ENCODE measurements around the gene LOC101059915.

DNA sequence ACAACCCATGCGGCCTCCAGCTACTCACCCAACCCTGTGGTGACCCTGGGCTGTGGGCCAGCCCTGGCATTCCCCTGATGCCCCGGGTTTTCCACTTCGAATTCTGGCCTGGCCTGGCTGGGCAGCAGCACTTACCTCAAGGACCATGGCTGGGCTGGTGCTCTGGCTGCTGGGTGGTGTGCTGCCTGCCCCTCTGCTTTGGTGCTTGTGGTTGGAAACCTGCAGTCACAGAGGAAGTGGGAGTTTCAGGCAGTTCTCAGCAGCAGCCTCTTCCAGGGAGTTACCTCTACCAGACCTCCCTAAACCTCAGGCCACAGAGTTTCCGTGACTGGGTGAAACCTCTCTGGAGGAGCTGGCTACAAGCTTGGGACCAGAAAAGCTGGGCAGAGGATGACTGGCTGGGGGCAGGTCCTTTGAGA lies 49.0 kb upstream of the LOC101059915 start, which contains the start of gene CXCR3:
- TF ChIP-seq SP1 (IDR thresholded peaks at IDR 0.05) (no peak), RAD21 (IDR thresholded peaks at IDR 0.05) (no peak), YY1 (IDR thresholded peaks at IDR 0.05) (no peak), NR2F2 (IDR thresholded peaks at IDR 0.05) (no peak), FOXA1 (IDR thresholded peaks at IDR 0.05) (no peak), EGR1 (IDR thresholded peaks at IDR 0.05; ENCODE audit: low read depth in 2 of 2) (no peak), GABPA (IDR thresholded peaks at IDR 0.05 in 1 of 2, conservative IDR thresholded peaks at IDR 0.05 in 1 of 2) (no peak)
- TF ChIP-seq, protein P1, sequence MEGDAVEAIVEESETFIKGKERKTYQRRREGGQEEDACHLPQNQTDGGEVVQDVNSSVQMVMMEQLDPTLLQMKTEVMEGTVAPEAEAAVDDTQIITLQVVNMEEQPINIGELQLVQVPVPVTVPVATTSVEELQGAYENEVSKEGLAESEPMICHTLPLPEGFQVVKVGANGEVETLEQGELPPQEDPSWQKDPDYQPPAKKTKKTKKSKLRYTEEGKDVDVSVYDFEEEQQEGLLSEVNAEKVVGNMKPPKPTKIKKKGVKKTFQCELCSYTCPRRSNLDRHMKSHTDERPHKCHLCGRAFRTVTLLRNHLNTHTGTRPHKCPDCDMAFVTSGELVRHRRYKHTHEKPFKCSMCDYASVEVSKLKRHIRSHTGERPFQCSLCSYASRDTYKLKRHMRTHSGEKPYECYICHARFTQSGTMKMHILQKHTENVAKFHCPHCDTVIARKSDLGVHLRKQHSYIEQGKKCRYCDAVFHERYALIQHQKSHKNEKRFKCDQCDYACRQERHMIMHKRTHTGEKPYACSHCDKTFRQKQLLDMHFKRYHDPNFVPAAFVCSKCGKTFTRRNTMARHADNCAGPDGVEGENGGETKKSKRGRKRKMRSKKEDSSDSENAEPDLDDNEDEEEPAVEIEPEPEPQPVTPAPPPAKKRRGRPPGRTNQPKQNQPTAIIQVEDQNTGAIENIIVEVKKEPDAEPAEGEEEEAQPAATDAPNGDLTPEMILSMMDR (IDR thresholded peaks at IDR 0.05; ENCODE audit: low read depth, low read length, missing input control), result no peak
- TF ChIP-seq, protein P2, sequence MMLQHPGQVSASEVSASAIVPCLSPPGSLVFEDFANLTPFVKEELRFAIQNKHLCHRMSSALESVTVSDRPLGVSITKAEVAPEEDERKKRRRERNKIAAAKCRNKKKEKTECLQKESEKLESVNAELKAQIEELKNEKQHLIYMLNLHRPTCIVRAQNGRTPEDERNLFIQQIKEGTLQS (IDR thresholded peaks at IDR 0.05), result no peak
- TF ChIP-seq, protein P3, sequence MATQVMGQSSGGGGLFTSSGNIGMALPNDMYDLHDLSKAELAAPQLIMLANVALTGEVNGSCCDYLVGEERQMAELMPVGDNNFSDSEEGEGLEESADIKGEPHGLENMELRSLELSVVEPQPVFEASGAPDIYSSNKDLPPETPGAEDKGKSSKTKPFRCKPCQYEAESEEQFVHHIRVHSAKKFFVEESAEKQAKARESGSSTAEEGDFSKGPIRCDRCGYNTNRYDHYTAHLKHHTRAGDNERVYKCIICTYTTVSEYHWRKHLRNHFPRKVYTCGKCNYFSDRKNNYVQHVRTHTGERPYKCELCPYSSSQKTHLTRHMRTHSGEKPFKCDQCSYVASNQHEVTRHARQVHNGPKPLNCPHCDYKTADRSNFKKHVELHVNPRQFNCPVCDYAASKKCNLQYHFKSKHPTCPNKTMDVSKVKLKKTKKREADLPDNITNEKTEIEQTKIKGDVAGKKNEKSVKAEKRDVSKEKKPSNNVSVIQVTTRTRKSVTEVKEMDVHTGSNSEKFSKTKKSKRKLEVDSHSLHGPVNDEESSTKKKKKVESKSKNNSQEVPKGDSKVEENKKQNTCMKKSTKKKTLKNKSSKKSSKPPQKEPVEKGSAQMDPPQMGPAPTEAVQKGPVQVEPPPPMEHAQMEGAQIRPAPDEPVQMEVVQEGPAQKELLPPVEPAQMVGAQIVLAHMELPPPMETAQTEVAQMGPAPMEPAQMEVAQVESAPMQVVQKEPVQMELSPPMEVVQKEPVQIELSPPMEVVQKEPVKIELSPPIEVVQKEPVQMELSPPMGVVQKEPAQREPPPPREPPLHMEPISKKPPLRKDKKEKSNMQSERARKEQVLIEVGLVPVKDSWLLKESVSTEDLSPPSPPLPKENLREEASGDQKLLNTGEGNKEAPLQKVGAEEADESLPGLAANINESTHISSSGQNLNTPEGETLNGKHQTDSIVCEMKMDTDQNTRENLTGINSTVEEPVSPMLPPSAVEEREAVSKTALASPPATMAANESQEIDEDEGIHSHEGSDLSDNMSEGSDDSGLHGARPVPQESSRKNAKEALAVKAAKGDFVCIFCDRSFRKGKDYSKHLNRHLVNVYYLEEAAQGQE (IDR thresholded peaks at IDR 0.05), result no peak
- TF ChIP-seq, protein P4, sequence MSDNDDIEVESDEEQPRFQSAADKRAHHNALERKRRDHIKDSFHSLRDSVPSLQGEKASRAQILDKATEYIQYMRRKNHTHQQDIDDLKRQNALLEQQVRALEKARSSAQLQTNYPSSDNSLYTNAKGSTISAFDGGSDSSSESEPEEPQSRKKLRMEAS (IDR thresholded peaks at IDR 0.05), result no peak

Data from liver (tissue), 3 donors.